CD1c-positive myeloid dendritic cell (primary cell): ENCODE measurements around the gene EFHC2.
"Not testable (repeated sequence)": the region's sequence is repeated elsewhere in the genome, so short reads cannot be mapped to it uniquely, and the experiment has no call there.

Source experiments
- DNase-seq: peaks from one replicate; pipeline ENCODE4 v3.0.0-alpha.2; 2016; ENCODE audit errors: extremely low spot score

EFHC2 gene

GRCh38 chrX:44234116-44234515 is 109.4 kb downstream of the EFHC2 start:
- no peak for DNase-seq

DNA sequence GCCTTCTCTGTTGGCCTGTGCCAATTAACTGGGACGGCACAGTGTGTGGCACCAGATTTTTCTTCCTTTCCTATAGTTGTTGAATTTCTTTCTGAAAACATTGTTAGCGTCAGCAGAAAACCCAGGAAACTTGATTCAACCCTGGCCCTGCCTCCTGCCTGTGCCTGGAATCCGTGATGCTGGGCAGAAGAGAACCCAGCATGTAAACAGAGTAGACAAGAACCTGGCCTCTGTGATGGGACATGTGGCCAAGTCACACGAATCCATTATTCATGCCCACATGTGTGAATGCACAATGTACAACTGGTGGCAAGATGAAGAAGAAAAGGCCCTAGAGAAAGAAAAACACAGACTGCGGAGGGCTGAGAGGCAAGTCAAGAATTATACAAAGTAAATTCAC is 111.4 kb downstream of the EFHC2 start:
- no peak for DNase-seq

GRCh38 chrX:44228621-44229020 is 114.9 kb downstream of the EFHC2 start:
- peak; percentile 27 for DNase-seq

- no peak for DNase-seq
These were observed 115.5 kb downstream of the EFHC2 start for GRCh38 chrX:44227991-44228390.

DNA sequence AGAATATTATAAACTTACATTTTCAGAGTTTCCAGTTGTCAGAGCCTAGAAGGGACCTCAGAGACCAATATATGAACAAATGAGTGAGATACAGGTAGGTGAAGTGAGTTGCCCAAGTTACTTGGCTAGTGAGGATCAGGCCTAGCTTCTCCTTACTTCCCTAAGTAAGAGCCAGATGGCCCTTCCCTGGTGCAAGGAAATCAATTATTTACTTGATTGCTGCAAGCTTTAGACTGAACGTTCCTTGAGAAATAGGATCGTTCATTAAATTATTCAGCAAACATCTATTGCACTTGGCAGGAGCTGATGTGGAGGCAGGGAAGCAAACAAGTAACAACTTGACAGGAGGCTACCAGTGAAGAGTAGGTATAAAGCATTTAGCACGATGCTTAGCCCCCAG is 117.8 kb downstream of the EFHC2 start:
- DNase-seq: no peak

GRCh38 chrX:44224760-44225159 is 118.7 kb downstream of the EFHC2 start:
- DNase-seq: no peak

DNA sequence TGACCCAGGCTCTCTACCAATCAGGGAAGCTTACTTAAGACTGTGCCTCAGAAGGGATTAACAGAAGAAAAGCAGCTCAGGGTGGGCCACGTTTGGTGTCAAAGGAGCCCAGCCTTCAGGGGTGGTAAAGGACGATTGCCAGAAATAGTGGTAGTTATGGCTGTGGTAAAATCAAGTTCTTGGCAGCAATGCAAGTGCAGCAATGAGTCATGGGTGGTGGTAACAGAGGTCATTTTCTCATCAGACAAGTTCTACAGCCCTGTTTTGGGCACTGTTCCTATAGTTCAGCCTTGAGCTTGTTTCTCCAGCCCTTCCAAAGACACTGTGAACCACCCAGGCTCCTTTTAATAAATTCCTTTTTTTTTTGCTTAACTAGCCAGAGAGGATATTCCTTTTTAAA is 120.3 kb downstream of the EFHC2 start:
- no peak for DNase-seq

GRCh38 chrX:44218465-44218864 is 125.0 kb downstream of the EFHC2 start:
- no peak for DNase-seq

- no peak for DNase-seq
These were observed 127.3 kb downstream of the EFHC2 start for GRCh38 chrX:44216171-44216570.

- no peak for DNase-seq
These were observed 139.7 kb downstream of the EFHC2 start for GRCh38 chrX:44203791-44204190.

- no peak for DNase-seq
These were observed 140.9 kb downstream of the EFHC2 start for GRCh38 chrX:44202596-44202995.

- peak; percentile 6 for DNase-seq
These were observed 154.4 kb downstream of the EFHC2 start for GRCh38 chrX:44189116-44189515.

GRCh38 chrX:44187915-44188314 is 155.6 kb downstream of the EFHC2 start:
- DNase-seq: not testable (repeated sequence)

- DNase-seq: no peak
These were observed 160.1 kb downstream of the EFHC2 start for GRCh38 chrX:44183329-44183728.

GRCh38 chrX:44178274-44179053 is 165.0 kb downstream of the EFHC2 start:
- DNase-seq: no peak

- DNase-seq: no peak
These were observed 168.0 kb downstream of the EFHC2 start for GRCh38 chrX:44175455-44175854.

GRCh38 chrX:44174061-44174460 is 169.4 kb downstream of the EFHC2 start:
- DNase-seq: no peak

GRCh38 chrX:44173219-44173618 is 170.3 kb downstream of the EFHC2 start:
- no peak for DNase-seq

- peak; percentile 18 for DNase-seq
These were observed 176.4 kb downstream of the EFHC2 start for GRCh38 chrX:44167116-44167515.

- DNase-seq: no peak
These were observed 180.5 kb downstream of the EFHC2 start for GRCh38 chrX:44162964-44163475.

DNA sequence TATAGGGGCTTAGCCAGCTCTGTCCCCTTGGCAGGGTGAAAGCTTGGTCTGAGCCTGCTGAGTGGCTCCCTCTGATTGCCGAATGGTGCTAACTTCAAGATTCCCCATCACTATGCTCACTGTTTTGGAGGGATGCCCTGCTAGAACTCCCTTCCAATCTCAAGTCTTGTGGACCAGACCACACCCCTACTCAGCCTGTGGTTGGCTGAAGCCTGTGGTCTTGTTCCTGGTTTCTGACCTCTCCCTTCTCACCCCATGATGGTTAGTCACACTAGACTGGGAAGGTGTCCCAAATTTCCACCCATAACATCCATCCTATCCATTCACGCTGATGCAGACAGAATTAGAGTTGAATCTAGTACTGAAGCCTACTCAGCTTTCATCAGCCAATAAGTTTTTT is 185.6 kb downstream of the EFHC2 start:
- no peak for DNase-seq

GRCh38 chrX:44157283-44157682 is 186.2 kb downstream of the EFHC2 start:
- peak; percentile 1 for DNase-seq

DNA sequence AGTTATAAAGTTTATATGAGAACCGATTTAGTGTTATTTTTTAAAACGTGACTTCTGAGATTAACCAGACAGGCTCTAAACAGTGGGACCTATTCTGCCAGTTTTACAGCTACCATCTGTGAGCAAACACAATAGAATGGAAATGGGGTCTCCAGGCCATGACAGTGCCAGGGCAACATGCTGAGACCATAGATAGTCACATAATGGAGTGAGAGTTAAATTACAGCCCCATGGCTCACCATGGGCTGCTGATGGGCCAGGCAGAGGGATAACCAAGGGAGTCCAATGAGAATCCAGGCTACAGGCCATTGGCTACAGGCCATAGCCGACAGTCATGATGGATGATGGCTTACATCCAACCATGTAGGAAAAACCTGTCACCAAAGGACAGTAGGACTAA is 186.7 kb downstream of the EFHC2 start:
- DNase-seq: no peak

- no peak for DNase-seq
These were observed 188.3 kb downstream of the EFHC2 start for GRCh38 chrX:44155126-44155525.
